ENCODE measurements around the gene COL4A2.

GRCh38 chr13:110520431-110521295 is 213.6 kb downstream of the COL4A2 start:
- TF ChIP-seq CTCF (IDR thresholded peaks at IDR 0.05) (no peak), SREBF2 (IDR thresholded peaks at IDR 0.05) (no peak), CHD2 (IDR thresholded peaks at IDR 0.05; ENCODE audit: low read length, partially characterized antibody) (no peak)
